ENCODE results near the gene RASEF.
A peak's percentile ranks its signal among the peaks of the same experiment; 100 is the strongest.
"Not testable (repeated sequence)": the region's sequence is repeated elsewhere in the genome, so short reads cannot be mapped to it uniquely, and the experiment has no call there.

Gene RASEF

DNA sequence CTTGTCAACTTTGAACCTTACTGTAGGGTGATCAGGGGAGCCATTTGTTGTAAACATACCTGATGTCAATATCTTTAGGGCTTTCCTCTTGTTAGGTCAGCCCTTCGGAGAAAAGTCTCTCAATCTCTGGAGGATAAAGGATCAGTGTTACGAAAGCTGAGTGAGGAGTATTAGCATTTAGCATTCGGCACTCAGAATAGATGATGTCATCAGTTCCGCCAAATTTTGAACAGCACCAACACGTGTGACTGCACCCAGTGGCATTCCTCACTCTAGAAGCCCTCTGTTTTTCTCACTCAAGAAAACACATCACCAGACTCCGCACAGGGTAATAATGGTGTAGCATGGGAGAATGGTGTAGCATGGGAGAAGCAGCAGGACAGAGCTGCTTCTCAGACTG lies 87.8 kb downstream of the RASEF start:
- no peak for DNase-seq

- no peak for DNase-seq
Measured at GRCh38 chr9:82972446-82972845, 90.5 kb downstream of the RASEF start.

DNA sequence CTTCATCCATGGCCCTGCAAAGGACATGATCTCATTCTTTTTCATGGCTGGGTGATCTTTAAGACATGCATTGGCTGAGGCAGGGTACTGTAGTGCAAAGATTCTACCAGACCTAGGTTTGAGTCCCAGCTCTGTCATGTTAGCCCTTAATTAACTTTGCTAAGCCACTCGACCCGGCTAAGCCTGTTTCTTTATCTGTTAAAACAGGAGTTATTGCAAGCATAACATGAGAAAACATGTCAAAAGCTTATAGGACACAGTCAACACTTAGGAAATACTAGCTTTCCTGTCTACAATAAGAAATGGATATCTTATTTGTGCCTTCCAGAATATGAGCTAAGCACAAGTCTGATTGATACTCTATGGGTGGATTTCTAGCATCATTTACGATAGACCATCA lies 92.6 kb downstream of the RASEF start:
- DNase-seq, result no peak

DNA sequence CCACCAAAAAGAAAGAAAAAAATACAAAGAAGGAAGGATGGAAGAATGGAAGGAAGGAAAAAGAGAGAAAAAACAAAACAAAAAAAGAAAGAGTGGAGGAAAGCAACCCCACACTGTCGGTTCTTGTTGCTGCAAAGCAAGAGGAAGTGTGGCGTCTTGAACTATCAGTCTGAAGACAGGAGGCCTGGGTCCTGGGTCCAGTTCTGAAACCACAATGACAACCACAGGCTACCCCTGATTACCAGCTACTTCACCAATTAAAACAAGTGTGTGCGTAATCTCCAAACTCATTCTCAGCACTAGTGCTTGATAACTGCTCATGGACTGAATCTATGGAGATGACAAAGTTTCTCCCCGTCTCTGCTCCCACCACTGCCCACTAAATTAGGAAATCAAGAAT lies 93.7 kb downstream of the RASEF start:
- DNase-seq, result no peak

DNA sequence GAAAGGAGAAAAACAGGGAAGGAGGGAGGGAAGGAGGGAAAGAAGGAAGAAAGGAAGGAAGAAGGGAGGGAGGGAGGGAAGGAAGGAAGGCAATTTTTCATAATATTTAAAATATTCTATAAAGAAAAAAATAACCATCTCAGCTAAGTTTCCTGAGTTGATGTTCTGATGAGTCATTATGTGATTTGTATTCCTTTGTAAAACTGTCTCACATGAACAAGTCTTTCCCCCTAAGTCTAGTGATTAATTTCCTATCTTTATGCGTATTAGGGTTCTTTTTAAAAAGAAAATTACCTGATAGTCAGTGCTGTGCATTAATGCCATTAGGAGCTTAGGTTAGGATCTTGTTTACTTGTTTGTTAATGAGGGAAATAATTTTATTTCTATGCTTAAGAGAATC lies 94.1 kb downstream of the RASEF start:
- no peak for DNase-seq

- DNase-seq, result no peak
Measured at GRCh38 chr9:82968388-82968787, 94.6 kb downstream of the RASEF start.

- DNase-seq, result peak in 49 of 51 donors; percentile 1 to 91 (median 59)
Measured at GRCh38 chr9:82961504-82962125, 101.3 kb downstream of the RASEF start.

- DNase-seq, result no peak
Measured at GRCh38 chr9:82957529-82958379, 105.2 kb downstream of the RASEF start.

GRCh38 chr9:82949203-82949602 lies 113.7 kb downstream of the RASEF start:
- no peak for DNase-seq

DNA sequence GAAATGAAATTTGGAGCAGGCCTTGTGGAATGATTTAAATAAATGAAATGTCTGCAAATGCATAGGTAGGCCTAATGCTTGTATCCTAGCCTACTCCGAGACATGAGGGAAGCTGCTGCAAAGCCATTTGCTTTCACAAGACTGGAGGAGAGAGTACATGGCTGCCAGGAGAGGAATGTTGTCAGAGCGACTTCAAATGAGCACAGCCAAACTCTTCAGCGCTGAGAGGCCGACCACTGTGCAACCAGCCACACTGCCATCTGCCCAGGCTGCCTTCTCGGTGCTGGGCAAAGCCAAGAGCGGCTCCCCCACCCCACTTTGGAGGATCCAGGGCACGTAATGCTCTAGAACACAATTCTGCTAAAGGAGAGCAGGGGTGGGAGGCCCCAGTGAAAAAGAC lies 122.6 kb downstream of the RASEF start:
- DNase-seq, result no peak

- no peak for DNase-seq
Measured at GRCh38 chr9:82939451-82939850, 123.5 kb downstream of the RASEF start.

- no peak for DNase-seq
Measured at GRCh38 chr9:82938426-82939218, 124.3 kb downstream of the RASEF start.

- DNase-seq, result not testable (repeated sequence)
Measured at GRCh38 chr9:82936561-82936960, 126.4 kb downstream of the RASEF start.

DNA sequence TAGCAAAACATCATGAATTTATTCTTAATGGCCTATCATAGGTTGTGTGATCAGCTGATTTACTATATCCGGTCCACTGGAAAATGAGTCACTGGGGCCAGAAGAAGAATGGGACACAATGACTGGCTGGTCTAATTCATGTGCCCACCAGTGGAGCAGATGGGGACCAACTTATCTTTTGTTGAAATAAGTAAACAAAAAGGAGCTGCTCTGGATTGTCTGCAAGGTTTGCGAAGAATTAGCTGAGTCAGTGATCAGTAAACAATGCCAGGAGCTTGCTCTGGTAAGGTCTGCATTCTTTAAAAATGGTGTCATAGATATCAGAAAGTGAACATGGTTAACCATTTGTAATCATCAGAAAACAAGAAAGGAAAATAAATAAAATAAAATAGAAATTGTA lies 128.0 kb downstream of the RASEF start:
- DNase-seq, result no peak

DNA sequence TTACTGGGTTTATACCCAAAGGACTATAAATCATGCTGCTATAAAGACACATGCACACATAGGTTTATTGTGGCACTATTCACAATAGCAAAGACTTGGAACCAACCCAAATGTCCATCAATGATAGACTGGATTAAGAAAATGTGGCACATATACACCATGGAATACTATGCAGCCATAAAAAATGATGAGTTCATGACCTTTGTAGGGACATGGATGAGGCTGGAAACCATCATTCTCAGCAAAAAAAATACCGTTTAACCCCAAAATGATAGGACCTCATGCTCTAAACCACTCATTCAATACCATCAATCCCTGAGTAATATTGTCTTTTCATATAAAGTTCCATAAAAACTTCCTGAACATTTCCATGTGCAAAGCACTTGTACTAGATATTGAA lies 128.9 kb downstream of the RASEF start:
- DNase-seq, result not testable (repeated sequence)

GRCh38 chr9:82930116-82930515 lies 132.8 kb downstream of the RASEF start:
- DNase-seq, result no peak

Data from hypothalamus (tissue), 51 donors.